HG02759 (cell line): ENCODE data around the gene CPNE6.
"Not testable (repeated sequence)": the region's sequence is repeated elsewhere in the genome, so short reads cannot be mapped to it uniquely, and the experiment has no call there.

Experiments
- ATAC-seq: cut with Tn5 transposase; IDR thresholded peaks from one replicate; pipeline ENCODE4 v1.9.1; 2021; ENCODE audit warnings: mild to moderate bottlenecking, moderate library complexity; ENCODE audit not compliant: unreplicated experiment

The CPNE6 gene

DNA sequence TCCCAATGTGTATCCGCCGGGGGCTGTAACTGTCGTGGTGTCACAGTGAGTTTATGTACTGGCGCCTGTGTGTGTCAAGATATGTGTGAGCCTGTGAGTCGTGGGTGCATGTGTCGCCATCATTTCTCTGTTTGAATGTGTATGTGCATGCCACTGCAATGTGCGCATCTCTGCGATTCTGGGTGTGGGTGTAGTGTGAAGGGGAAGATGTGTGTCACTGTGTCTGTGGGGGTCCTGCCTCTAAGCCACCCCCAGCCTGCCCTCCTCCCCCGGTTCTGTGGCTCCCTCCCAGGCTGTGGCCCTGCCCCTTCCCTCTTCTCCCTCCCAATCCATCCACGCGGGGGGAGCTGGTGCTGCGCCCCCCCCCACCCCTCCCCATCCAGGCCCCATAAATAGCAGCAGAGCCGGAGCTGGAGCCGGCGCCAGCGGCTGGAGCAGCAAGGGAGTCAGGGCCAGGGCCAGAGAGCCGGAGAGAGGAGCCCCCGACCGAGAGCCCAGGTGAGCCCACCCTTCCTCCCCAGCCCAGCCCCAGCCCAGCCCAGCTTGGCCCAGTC, at the start of gene CPNE6:
Gene CPNE6, plus strand, starts transcription at position 419 of the 554 bp plus-strand sequence. CDS start 1,375 bp downstream, outside the sequence.
- no peak for ATAC-seq

DNA sequence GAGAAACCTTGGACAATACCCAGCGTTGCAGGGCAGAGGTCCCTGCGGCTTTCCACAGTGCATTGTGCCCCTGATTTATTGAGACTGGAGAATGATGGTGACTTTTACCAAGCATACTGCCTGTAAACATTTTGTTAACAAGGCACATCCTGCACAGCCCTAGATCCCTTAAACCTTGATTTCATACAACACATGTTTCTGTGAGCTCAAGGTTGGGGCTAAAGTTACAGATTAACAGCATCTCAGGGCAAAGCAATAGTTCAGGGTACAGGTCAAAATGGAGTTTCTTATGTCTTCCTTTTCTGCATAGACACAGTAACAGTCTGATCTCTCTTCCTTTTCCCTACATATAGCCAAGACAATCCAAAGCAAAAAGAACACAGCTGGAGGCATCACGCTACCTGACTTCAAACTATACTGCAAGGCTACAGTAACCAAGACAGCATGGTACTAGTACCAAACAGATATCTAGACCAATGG, 46.4 kb upstream of the CPNE6 start:
- not testable (repeated sequence) for ATAC-seq

- not testable (repeated sequence) for ATAC-seq
These were observed 41.7 kb upstream of the CPNE6 start for GRCh38 chr14:24029687-24030086.

GRCh38 chr14:24031331-24031730, 40.0 kb upstream of the CPNE6 start:
- not testable (repeated sequence) for ATAC-seq

DNA sequence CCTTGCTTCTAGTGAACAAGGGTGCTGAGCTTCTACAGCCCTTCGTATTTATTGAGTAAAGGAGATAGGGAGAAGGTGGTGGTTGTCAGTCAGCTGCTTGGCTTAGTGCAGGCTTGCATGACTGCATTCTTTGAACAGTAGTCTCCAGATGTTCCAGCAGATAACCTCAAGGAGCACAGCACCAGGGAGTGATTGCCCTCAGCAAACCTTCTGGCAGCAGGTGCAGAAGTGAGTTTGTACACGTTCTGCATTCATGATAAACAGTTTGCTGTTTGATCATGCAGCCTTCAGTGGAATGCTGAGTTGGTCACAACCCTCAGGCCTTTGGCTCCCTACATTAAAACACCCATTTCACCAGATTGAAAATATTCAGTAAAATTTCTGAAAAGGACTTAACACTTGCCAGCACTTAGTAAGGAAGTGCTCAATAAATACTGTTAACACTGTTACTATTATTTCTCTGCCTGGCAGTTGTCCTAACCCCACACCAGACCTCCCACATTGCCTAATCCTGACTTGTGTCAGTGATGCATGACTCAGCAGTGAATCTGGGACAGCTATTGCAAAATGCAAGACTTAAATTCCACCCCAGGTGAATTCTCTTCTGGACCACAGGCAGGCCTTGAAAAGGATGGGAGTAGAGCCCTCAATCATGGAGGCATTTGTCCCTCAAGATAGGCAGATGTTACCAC, 38.5 kb upstream of the CPNE6 start:
- ATAC-seq, result no peak

GRCh38 chr14:24035769-24036168, 35.6 kb upstream of the CPNE6 start:
- ATAC-seq, result not testable (repeated sequence)

DNA sequence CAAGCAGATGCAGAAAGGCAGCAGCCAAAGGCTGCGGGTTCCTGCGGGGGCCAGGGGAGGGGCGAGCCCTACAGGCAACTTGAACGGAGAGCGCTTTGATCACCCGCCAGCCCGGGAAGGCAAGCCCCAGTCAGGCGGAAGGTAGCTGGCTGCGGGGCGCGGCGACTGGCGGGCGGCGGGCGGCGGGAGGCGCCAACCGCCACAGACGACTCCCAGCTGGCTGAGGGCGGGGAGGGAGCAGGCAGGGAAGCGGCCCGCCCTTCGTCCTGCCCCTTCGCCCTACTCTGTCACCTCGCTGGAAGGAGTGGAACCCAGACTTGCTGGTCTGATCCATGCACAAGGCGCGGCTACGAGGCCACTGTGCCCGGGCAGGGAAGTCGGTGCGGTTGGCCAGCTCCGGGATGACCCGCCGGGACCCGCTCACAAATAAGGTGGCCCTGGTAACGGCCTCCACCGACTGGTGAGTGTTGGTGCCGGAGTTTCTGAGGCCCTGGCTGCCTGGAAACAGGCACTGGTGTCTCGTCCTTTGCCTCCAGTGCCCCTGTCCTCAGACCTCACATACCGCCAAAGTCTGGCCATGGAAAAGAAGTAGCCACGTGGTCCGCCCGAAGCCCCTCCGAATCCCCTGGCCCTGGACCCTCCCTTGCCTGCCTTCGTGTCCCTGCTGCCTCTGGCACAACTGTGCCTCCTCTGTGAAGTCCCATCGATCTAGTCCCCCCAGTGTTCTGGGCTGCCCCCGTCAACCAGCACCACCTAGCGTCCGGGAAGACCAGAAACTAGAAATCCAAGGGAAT, 35.0 kb upstream of the CPNE6 start:
- ATAC-seq, result peak; percentile 63

GRCh38 chr14:24036963-24037657, 34.3 kb upstream of the CPNE6 start:
- not testable (repeated sequence) for ATAC-seq

DNA sequence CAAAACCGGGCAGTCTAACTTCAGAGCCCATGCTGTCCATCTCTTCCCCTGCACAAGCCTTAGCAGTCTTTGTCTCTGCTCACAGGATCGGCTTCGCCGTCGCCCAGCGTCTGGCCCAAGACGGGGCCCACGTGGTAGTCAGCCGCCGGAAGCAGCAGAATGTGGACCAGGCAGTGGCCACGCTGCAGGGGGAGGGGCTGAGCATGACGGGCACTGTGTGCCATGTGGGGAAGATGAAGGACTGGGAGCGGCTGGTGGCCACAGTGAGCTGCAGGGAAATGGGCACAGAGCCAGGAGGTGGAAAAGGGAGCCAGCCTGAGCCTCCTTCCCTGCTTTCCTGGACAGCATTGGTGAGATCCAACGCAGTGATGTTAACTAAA, 33.7 kb upstream of the CPNE6 start:
- no peak for ATAC-seq

GRCh38 chr14:24038686-24039085, 32.7 kb upstream of the CPNE6 start:
- ATAC-seq, result no peak

DNA sequence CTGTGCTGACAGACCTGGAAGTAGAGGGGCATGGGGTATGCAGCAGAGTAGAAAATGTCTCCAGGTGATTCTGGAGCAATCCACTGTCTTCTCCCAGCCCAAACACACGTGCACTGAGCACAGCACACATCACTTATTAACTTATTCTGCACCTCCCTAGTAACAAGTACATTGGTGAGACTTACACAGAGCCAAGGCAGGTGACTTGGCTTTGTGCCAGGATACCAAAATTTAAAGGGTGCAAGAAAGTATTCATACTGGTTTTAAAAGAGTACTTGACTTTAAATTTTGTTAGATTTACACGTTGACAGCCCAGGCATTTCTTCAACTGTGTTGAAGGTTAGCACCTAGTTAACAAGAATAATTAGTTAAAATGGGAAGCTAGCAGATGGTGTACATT, 30.7 kb upstream of the CPNE6 start:
- ATAC-seq, result no peak

GRCh38 chr14:24042746-24043145, 28.6 kb upstream of the CPNE6 start:
- ATAC-seq, result no peak

DNA sequence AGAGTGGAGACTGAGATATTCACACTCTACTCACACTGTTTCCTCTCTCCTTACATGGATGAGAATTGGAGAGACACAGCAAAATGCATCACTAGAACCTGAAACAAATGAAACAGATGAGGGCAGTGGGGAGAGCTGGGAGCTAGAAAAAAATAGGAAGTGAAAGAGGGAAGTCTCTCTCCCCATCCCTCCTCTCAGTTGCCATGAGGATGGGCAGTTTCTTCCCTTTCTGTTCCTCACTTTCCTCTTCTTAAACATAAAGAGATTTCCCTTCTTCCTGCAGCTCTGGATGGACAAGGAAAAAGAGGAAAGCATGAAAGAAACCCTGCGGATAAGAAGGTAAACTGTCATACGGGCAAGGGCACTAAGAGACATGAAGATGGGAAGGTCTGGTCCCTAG, 22.4 kb upstream of the CPNE6 start:
- ATAC-seq, result not testable (repeated sequence)

DNA sequence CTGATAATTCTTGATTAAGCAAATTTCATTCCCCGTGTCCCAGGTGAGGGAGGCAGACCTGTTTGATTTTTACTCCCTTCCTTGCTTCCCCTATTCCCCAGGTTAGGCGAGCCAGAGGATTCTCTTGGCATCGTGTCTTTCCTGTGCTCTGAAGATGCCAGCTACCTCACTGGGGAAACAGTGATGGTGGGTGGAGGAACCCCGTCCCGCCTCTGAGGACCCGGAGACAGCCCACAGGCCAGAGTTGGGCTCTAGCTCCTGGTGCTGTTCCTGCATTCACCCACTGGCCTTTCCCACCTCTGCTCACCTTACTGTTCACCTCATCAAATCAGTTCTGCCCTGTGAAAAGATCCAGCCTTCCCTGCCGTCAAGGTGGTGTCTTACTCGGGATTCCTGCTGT, 20.6 kb upstream of the CPNE6 start:
- not testable (repeated sequence) for ATAC-seq

- ATAC-seq, result peak; percentile 28
These were observed 20.1 kb upstream of the CPNE6 start for GRCh38 chr14:24051176-24051788.

DNA sequence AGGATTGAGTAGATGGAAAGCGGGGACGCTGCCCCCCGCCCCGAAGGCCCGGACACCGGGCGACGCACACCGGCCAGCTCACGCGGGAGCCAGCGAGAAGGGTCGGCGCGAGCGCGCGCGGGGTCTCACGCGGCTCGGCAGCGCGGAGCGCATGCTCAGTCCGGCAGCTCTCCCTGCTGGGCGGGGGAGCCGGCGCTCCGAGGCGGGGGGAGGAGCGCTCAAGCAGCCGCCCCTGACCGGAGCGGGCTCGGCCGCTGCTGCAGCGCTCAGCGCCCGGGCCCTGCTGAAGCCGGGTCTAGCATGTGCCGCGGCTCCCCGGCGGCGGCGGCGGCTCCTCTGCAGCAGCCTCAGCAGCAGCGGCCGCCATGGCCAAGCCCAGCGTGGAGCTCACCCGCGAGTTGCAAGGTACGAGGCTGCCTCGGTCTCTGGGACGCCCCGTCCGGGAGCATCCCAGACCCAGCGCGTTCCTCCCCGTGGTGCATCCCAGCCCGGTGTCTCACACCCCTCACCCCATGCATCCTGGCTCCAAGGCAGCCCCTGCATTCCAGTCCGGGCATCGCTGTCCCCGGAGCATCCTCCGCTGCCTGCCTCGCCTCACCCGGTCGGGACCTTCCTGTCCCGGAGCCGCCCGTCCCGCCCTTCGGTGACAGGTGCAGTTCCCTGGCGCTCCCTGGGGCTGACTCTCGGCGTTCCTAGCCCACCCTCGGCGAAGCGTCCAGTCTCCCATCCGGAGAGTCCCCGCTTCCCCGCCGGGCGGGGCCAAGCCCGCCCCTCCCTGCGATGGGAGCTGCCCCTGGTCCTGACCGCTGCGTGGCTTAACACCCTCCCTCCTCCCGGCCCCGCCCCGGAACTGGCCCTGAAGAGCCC, 19.3 kb upstream of the CPNE6 start, which contains the start of gene CARMIL3:
Gene CARMIL3, plus strand, starts transcription at position 221 of the 867 bp plus-strand sequence. Its CDS starts 145 bp downstream, at position 366.
- ATAC-seq, result peak; percentile 87

DNA sequence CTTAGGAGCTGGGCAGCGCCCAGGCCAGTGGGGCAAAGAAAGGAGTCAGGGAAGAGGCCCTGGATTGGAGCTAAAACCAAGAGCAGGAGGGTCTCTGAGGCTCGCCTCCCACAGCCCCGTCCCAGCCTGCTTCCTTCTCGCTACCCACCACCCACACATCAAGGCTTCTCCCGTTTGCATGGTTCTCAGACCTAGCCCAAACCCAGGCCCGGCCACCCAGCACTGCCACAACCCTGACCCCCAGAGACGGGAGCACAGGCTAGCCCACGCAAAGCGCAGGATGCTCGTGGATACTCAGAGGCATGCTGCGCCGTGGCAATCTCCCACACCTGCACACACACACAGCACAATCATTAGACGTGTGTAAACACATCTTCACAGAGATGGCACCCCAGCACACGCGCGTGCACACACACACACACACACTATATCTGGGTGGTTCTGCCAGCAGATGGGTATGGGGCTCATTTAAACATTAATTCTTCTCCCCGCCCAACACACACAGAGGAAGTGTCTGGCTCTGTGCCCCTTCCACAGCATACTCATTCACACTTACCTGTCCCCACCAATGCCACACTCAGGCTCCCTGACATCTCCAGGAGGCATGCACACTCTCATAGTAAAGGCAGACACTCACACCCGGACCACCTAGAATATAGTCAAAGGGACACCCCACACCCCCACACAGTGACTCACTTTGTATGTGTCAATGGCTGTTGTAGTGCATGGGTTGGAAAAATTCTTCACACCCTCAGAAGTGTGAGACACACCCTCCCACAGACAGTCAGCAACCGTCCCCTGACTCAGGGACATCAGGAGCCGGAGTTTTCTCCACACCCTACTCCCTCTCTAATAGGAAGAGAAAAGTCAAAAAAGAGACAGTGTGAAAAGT, 18.5 kb upstream of the CPNE6 start:
- ATAC-seq, result no peak

DNA sequence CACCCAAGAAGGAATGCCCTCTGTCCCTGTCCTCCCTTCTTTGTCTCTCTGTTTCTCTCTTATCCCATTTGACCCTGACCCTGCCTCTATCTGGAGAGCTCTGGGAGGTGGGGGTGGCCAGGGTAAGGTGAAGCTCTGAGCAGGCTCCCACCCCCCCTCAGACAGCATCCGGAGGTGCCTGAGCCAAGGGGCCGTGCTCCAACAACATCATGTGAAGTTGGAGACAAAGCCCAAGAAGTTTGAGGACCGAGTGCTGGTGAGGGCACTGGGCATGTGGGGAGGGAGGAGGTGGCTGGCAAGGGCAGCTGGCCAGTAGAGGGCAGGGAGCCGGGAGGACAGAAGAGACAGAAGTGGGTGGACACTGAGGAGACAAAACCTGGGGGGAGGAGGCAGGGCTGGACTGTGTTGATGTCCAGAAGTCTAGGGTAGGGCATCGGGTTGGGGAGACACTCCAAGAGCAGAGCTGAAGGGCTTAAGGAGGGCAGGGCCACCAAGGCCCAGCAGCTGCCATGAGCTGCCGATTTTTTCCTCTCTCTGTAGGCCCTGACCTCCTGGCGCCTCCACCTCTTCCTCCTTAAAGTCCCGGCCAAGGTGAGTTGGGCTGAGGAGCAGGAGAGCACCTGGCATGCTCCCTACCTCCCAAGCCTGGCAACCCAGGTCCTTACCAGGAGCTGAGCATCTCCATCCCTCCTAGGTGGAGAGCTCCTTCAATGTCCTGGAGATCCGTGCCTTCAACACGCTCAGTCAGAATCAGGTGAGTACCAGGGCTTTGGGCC, 17.6 kb upstream of the CPNE6 start:
- ATAC-seq, result no peak
